ENCODE results near the gene SLF2. TPM values are rescaled to one million over a fixed set of nuclear protein-coding genes. Genes with fewer than 3 reads are reported as not detected.
A peak's percentile ranks its signal among the peaks of the same experiment; 100 is the strongest.

The SLF2 gene
- total RNA-seq, 2 donors from 2014 or later: 11.5 to 12.3 TPM

- no peaks in the 10 kb centered on the region for H3K27me3 ChIP-seq
- H3K36me3 ChIP-seq: peaks cover 19% of the 10 kb centered on the region
- H3K9me3 ChIP-seq: no peaks in the 10 kb centered on the region
- H3K27ac ChIP-seq: peak overlapping the region; percentile 99 to 100
- DNase-seq (ENCODE audit: low spot score): peak; percentile 80
- peak; percentile 98 to 100 for TF ChIP-seq CTCF (IDR thresholded peaks at IDR 0.05)
- peak overlapping the region; percentile 88 to 93 for H3K4me3 ChIP-seq
- peaks cover 0 to 64% of the 10 kb centered on the region in 2 donors for H3K4me1 ChIP-seq
Measured at GRCh38 chr10:100998991-100999741, 86.4 kb downstream of the SLF2 start.

- DNase-seq (ENCODE audit: low spot score): no peak
- Histone ChIP-seq H3K36me3 (peaks cover 22% of the 10 kb centered on the region), H3K9me3 (no peaks in the 10 kb centered on the region), H3K4me1 (peaks cover 0 to 69% of the 10 kb centered on the region in 2 donors), H3K4me3 (peak within 1 kb of the TSS; percentile 88 to 93), H3K27ac (peak within 1 kb of the TSS; percentile 99 to 100), H3K27me3 (no peaks in the 10 kb centered on the region)
- TF ChIP-seq CTCF (IDR thresholded peaks at IDR 0.05): no peak
Measured at GRCh38 chr10:100999742-101000126, 87.0 kb downstream of the SLF2 start, which contains the start of gene LZTS2. Gene LZTS2, plus strand, starts transcription at chr10:100999808. Its CDS starts 2,731 bp downstream, at chr10:101002539.

GRCh38 chr10:101000127-101000914, 87.6 kb downstream of the SLF2 start:
- Histone ChIP-seq H3K4me1 (peaks cover 0 to 75% of the 10 kb centered on the region in 2 donors), H3K27ac (peak overlapping the region; percentile 99 to 100), H3K27me3 (no peaks in the 10 kb centered on the region), H3K9me3 (no peaks in the 10 kb centered on the region), H3K36me3 (peaks cover 28% of the 10 kb centered on the region), H3K4me3 (peak overlapping the region; percentile 88 to 93)
- no peak for DNase-seq (ENCODE audit: low spot score)
- TF ChIP-seq CTCF (IDR thresholded peaks at IDR 0.05): no peak

GRCh38 chr10:101000915-101001658, 88.3 kb downstream of the SLF2 start:
- H3K4me3 ChIP-seq: peak overlapping the region; percentile 88 to 93
- peaks cover 0 to 80% of the 10 kb centered on the region in 2 donors for H3K4me1 ChIP-seq
- no peaks in the 10 kb centered on the region for H3K27me3 ChIP-seq
- H3K36me3 ChIP-seq: peaks cover 35% of the 10 kb centered on the region
- peak in 1 of 2 donors; percentile 27 for TF ChIP-seq CTCF (IDR thresholded peaks at IDR 0.05)
- DNase-seq (ENCODE audit: low spot score): peak; percentile 97
- H3K9me3 ChIP-seq: no peaks in the 10 kb centered on the region
- H3K27ac ChIP-seq: peak overlapping the region; percentile 99 to 100

- H3K27ac ChIP-seq: peak overlapping the region; percentile 99 to 100
- no peaks in the 10 kb centered on the region for H3K27me3 ChIP-seq
- H3K4me3 ChIP-seq: peak overlapping the region; percentile 11 to 24
- no peaks in the 10 kb centered on the region for H3K9me3 ChIP-seq
- H3K4me1 ChIP-seq: peaks cover 0 to 76% of the 10 kb centered on the region in 2 donors
- peaks cover 41% of the 10 kb centered on the region for H3K36me3 ChIP-seq
- no peak for TF ChIP-seq CTCF (IDR thresholded peaks at IDR 0.05)
- no peak for DNase-seq (ENCODE audit: low spot score)
Measured at GRCh38 chr10:101001659-101002035, 88.9 kb downstream of the SLF2 start.
